ENCODE results near the gene PREX1.
"Not testable (repeated sequence)": the region's sequence is repeated elsewhere in the genome, so short reads cannot be mapped to it uniquely, and the experiment has no call there.

Gene PREX1

GRCh38 chr20:48759631-48760245, 68.1 kb downstream of the PREX1 start:
- in situ Hi-C loops (cut with MboI; ENCODE audit: low sequenced_read_pairs): no loop called here

- in situ Hi-C loops (cut with MboI; ENCODE audit: low sequenced_read_pairs): no loop called here
These were observed 69.5 kb downstream of the PREX1 start for GRCh38 chr20:48758206-48758820.

DNA sequence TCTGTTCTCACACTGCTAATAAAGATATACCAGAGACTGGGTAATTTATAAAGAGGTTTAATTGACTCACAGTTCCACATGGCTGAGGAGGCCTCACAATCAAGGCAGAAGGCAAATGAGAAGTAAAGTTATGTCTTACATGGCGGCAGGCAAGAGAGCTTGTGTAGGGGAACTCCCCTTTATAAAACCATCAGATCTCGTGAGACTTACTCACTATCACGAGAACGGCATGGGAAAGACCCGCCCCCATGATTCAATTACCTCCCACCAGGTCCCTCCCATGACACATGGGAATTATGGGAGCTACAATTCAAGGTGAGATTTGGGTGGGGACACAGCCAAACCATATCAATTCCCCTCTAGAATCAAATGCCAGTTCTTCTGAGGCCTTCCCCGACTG, 71.0 kb downstream of the PREX1 start:
- in situ Hi-C loops (cut with MboI; ENCODE audit: low sequenced_read_pairs): not testable (repeated sequence)

- in situ Hi-C loops (cut with MboI; ENCODE audit: low sequenced_read_pairs): no loop called here
These were observed 73.5 kb downstream of the PREX1 start for GRCh38 chr20:48754292-48754691.

DNA sequence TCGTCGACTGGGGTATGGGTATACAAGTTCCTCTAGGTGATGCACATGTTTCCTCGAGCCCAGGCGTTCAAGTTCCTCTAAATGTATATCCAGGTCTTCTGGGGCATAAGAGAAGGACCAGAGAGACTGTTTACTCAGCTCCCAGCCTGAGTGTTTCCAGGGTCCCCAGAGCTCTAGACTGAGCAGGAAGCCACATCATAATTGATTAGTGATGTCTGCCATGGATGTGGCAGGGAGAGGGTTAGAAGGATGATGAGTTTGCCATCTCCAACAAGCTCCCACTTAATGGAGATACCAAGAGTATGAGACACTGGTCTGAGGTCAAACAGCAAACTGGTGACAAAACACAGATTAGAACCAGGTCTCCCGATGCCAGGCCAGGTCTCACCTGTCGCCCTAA, 74.8 kb downstream of the PREX1 start:
- in situ Hi-C loops (cut with MboI; ENCODE audit: low sequenced_read_pairs): no loop called here

GRCh38 chr20:48751871-48752270, 75.9 kb downstream of the PREX1 start:
- in situ Hi-C loops (cut with MboI; ENCODE audit: low sequenced_read_pairs): no loop called here

GRCh38 chr20:48750941-48751635, 76.7 kb downstream of the PREX1 start:
- in situ Hi-C loops (cut with MboI; ENCODE audit: low sequenced_read_pairs): no loop called here

- in situ Hi-C loops (cut with MboI; ENCODE audit: low sequenced_read_pairs): no loop called here
These were observed 77.4 kb downstream of the PREX1 start for GRCh38 chr20:48750376-48750775.

DNA sequence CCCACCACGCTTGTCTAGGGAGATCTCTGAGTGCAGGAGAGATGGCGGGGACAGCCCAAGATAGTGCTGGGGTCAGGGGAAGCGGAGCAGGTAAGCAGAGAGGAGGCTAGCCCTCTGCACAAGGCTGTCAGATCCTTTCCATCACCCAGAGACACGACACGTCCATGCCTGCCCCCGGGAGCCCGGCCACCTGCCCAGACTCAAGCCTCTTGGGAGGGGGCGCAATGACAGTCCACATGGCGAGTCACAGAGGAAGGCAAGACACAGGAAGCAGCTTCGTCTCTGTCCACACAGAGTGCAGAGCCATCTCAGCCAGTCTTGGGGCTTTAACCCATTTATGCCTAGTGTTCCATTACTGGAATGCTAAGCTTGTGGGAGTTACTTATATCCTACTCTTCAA, 78.4 kb downstream of the PREX1 start:
- in situ Hi-C loops (cut with MboI; ENCODE audit: low sequenced_read_pairs): no loop called here

DNA sequence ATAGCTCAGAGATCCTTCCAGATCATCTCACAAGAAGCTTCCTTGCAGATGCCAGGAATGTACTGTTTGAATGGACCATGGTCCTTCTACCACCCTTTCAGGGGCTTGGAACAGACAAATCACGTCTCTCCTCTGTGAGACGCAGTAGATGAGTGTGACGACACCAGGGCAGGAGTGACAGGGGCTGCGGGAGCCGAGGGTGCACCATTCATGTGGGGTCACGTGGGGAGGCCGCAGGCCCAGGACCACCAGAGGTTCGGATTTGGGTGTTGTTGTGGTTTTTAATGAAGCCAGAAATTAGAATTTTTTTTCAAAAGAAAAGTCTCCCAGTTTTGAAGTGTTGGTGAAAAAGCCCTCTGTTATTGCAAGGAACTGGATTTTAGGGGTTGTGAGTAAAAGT, 79.2 kb downstream of the PREX1 start:
- in situ Hi-C loops (cut with MboI; ENCODE audit: low sequenced_read_pairs): no loop called here

- in situ Hi-C loops (cut with MboI; ENCODE audit: low sequenced_read_pairs): no loop called here
These were observed 79.9 kb downstream of the PREX1 start for GRCh38 chr20:48747840-48748414.

DNA sequence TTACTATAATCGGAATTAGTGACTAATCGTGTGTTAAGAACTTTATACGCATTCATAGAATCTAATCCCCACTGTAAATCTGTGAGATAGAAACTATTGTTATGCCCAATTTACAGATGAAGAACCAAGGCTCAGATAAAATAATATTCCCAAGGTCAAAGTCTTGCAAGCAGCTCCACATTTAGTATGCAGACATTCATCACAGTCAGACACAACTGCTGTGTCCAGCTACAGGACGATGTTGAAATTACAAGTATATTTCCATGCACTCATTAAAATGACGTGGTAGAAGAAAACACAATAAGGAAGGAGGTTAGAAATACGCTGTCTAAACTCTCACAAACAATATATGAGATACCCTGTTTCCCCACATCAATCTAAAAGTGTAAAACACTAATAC, 82.5 kb downstream of the PREX1 start:
- in situ Hi-C loops (cut with MboI; ENCODE audit: low sequenced_read_pairs): no loop called here

DNA sequence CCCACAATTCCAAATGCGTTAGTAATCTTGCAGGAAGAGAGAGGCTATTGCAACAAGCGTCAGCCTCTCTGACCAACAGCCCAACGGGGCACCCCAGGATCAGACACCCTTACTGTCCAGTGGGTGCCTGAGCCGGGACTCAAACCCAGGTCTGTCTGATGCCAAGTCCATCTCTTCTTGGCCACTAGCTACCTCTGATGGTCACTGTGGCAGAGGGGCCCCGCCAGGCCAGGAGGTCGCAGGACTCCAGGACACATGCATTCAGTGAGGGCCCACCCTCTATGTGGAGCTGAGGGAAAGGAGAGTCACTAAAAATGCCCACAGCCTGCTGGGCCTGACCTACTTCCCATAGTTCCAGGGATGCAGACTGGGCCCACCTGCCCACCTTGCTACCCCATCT, 83.3 kb downstream of the PREX1 start:
- in situ Hi-C loops (cut with MboI; ENCODE audit: low sequenced_read_pairs): no loop called here

GRCh38 chr20:48743807-48744206, 84.0 kb downstream of the PREX1 start:
- in situ Hi-C loops (cut with MboI; ENCODE audit: low sequenced_read_pairs): no loop called here

- in situ Hi-C loops (cut with MboI; ENCODE audit: low sequenced_read_pairs): no loop called here
These were observed 84.7 kb downstream of the PREX1 start for GRCh38 chr20:48742912-48743680.

DNA sequence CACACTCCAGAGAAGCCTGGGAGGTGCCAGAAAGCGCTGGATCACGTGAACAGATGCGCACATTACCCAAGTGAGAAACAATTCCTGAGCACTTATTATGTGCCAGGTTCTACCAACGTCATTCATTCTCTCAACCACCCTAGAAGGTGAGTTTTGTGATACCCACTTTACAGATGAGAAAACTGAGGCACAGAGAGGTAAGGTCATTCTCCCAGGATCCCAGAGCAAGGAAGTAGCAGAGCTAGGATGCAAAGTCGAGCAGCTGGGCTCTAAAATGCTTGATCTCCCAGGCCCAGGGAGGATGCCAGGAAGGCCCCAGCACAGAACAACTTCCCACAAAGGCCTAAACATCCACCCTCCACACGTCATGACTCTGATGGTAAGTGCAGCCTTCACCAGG, 85.6 kb downstream of the PREX1 start:
- in situ Hi-C loops (cut with MboI; ENCODE audit: low sequenced_read_pairs): no loop called here

DNA sequence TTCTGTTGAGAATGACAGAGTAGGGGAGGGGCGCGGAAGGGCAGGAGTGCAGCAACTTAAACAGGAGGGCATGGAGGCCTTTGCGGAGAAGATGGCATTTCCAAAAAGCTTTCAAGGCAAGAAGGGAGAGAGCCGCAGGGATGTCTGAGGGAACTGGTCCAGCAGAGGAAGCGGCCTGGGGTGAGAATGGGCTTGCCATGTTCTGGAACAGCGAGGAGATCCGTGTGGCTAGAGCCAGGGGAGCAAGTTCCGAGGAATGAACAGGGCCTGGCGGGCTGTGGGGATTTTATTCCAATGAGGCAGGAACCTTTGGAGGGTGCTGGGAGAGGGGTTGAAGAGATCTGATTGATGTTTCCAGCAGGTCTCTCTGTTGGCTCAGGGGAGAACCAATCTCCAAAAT, 86.1 kb downstream of the PREX1 start:
- in situ Hi-C loops (cut with MboI; ENCODE audit: low sequenced_read_pairs): no loop called here

DNA sequence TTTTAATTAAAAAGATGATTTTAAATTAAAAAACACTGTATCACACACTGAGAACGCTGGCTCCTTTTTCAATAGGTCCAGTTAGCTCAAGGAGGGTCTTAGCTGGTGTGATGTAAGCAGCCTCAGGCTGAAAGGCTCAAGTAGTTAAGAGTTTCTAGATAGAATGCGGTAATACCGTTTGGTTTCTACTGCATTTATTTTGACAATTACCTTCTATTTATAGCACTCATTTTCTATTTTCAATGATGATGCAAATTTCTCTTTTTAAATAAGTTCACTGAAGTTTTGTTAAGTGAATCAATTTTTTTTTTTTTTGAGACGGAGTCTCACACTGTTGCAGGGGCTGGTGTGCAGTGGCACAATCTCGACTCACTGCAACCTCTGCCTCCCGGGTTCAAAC, 87.1 kb downstream of the PREX1 start:
- in situ Hi-C loops (cut with MboI; ENCODE audit: low sequenced_read_pairs): no loop called here

DNA sequence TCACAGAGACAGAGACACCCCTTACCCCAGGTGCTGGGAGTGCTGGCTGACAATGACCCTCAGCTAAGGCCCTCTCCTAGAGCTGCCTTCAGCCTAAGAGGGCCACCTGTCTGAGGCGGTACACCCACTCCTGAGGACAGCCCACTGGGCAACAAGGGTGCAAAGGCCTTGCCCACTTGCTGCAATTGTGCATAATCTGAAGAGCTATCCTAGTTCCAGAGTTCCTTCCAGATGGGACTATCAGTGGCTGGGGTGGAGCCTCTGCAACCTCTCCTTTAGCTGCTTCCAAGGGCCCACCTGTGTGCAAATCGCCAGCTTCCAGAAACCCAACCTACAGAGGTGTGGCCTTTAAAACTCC, 87.5 kb downstream of the PREX1 start:
- in situ Hi-C loops (cut with MboI; ENCODE audit: low sequenced_read_pairs): no loop called here

DNA sequence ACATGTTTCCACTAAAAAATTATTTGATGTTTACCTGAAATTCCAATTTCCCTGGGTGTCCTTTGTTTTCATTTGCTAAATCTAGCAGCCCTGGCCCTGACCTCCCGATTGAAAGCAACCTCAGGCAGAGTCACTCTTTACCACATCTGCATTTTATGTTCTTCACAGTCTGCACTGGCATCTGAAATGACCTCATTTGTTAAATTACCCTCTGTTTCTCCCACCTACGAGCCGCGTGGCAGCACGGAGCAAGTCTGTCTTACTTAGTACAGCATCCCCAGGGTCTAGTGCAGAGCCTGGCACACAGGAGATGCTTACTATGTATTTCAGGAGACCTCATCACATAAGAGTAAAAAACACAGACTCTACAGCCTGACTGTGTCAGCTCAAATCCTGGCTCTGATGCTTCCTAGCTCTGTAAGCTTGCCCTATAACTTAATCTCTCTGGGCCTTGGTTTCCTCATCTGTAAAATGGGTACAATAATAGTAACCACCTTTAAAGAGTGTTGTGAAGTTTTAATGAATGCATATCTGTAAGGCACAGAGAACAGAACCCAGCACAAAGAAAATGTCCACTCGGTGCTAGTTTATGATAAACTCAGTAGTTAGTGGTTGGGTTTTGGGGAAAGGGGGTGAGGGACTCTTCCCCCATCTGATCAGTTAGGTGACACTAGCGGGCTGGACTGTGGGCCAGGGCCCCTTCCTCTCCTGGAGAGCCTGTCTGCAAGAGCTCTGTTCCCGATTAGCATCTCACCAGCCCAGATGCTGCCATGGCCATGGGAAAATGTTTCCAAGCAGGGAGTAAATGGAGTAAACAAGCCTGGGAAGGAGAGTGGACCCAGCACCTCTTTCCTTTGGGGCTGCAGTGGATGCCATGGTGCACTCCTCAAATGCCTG, 88.2 kb downstream of the PREX1 start:
- in situ Hi-C loops (cut with MboI; ENCODE audit: low sequenced_read_pairs): no loop called here
